Muscle layer of duodenum (tissue), 2 donors: ENCODE measurements around the gene THRB.

Experiments used
- H3K27ac ChIP-seq: one replicate; pipeline ENCODE4 v1.7.0; 2013; ENCODE audit warnings: mild to moderate bottlenecking, low read length
- H3K27me3 ChIP-seq: one replicate; pipeline ENCODE4 v1.7.0; 2013; ENCODE audit warnings: low read depth, mild to moderate bottlenecking, control low read depth, low read length
- H3K36me3 ChIP-seq, 2 donors: one replicate each; pipeline ENCODE4 v1.7.0; 2013; ENCODE audit warnings: low read length in 2 of 2, control low read depth in 1 of 2, mild to moderate bottlenecking in 1 of 2; ENCODE audit not compliant: insufficient read depth in 2 of 2, control insufficient read depth in 1 of 2
- H3K4me1 ChIP-seq, 2 donors: one replicate each; pipeline ENCODE4 v1.7.0; 2013; ENCODE audit warnings: low read length in 2 of 2, mild to moderate bottlenecking in 2 of 2, control low read depth in 1 of 2, moderate library complexity in 1 of 2; ENCODE audit not compliant: insufficient read depth in 2 of 2, control insufficient read depth in 1 of 2
- H3K4me3 ChIP-seq, 2 donors: one replicate each; pipeline ENCODE4 v1.7.0; 2013; ENCODE audit warnings: low read length in 2 of 2, low read depth in 1 of 2, mild to moderate bottlenecking in 1 of 2
- H3K9me3 ChIP-seq, 2 donors: one replicate each; pipeline ENCODE4 v1.7.0; 2013; ENCODE audit warnings: low read length in 2 of 2, control low read depth in 1 of 2, mild to moderate bottlenecking in 1 of 2; ENCODE audit not compliant: control insufficient read depth in 1 of 2
- donor health status: healthy.

THRB gene

GRCh38 chr3:24141548-24141947 lies 353.1 kb downstream of the THRB start:
- H3K4me3 ChIP-seq = no peak overlapping the region
- peaks cover 6 to 26% of the 10 kb centered on the region in 2 donors for H3K4me1 ChIP-seq
- peak overlapping the region; percentile 18 for H3K27ac ChIP-seq
- peaks cover 6 to 8% of the 10 kb centered on the region in 2 donors for H3K36me3 ChIP-seq
- H3K27me3 ChIP-seq = no peaks in the 10 kb centered on the region
- H3K9me3 ChIP-seq = no peaks in the 10 kb centered on the region

- Histone ChIP-seq H3K27ac (no peak overlapping the region), H3K4me1 (peaks cover 0 to 28% of the 10 kb centered on the region in 2 donors), H3K9me3 (no peaks in the 10 kb centered on the region)
Observed at GRCh38 chr3:24139463-24140412, 354.9 kb downstream of the THRB start.

DNA sequence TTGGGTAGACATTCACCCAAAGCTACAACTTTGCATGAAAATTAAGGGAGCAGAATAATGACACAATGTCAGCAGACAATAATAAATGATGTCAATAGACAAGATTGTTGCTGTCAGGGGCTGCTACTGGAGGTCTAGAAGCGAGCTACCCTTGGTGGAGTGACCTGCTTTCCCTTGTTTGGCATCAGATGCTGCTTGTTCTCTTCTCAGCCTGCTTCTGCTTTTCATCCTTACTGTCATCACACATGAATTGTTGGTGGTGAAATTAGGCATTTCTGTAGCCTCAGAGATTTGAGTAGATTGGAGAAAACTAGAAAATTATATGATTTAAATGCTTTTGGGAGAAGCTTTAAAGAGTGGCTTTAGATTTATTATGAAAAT lies 355.8 kb downstream of the THRB start:
- no peak overlapping the region for H3K4me3 ChIP-seq
- peaks cover 0 to 29% of the 10 kb centered on the region in 2 donors for H3K4me1 ChIP-seq
- H3K9me3 ChIP-seq = no peaks in the 10 kb centered on the region
- H3K27me3 ChIP-seq = no peaks in the 10 kb centered on the region
- peak overlapping the region; percentile 50 for H3K27ac ChIP-seq
- H3K36me3 ChIP-seq = peaks cover 6 to 8% of the 10 kb centered on the region in 2 donors

More at GRCh38 chr3:24139463-24140412, 354.9 kb downstream of the THRB start:
- Histone ChIP-seq H3K36me3 (peaks cover 6 to 8% of the 10 kb centered on the region in 2 donors), H3K27me3 (no peaks in the 10 kb centered on the region), H3K4me3 (no peak overlapping the region)

GRCh38 chr3:24137958-24138875 lies 356.4 kb downstream of the THRB start:
- Histone ChIP-seq H3K9me3 (no peaks in the 10 kb centered on the region), H3K27me3 (no peaks in the 10 kb centered on the region), H3K27ac (peak overlapping the region; percentile 50), H3K4me1 (peaks cover 0 to 34% of the 10 kb centered on the region in 2 donors), H3K4me3 (no peak overlapping the region), H3K36me3 (peaks cover 0 to 3% of the 10 kb centered on the region in 2 donors)

DNA sequence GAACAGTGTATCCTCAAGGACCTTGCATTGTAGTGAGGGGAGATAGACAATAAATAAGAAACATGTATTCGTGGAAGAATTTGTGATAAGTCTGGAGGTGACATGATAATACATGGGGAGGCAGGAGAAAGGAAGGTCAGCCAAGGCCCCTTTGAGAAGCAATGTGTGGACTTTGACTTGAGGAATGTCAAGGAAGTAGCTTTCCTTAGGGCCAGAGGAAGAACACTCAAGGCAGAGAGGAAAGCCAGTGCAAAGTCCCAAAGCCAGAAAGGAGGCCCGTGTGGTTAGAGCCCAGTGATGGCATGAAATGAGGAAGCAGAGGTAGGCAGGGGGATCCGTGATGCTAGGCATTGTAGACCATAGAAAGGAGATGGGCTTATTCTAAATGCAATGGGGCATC lies 357.3 kb downstream of the THRB start:
- Histone ChIP-seq H3K27ac (peak overlapping the region; percentile 40), H3K9me3 (no peaks in the 10 kb centered on the region), H3K27me3 (no peaks in the 10 kb centered on the region), H3K36me3 (no peaks in the 10 kb centered on the region), H3K4me1 (peaks cover 0 to 34% of the 10 kb centered on the region in 2 donors), H3K4me3 (no peak overlapping the region)

DNA sequence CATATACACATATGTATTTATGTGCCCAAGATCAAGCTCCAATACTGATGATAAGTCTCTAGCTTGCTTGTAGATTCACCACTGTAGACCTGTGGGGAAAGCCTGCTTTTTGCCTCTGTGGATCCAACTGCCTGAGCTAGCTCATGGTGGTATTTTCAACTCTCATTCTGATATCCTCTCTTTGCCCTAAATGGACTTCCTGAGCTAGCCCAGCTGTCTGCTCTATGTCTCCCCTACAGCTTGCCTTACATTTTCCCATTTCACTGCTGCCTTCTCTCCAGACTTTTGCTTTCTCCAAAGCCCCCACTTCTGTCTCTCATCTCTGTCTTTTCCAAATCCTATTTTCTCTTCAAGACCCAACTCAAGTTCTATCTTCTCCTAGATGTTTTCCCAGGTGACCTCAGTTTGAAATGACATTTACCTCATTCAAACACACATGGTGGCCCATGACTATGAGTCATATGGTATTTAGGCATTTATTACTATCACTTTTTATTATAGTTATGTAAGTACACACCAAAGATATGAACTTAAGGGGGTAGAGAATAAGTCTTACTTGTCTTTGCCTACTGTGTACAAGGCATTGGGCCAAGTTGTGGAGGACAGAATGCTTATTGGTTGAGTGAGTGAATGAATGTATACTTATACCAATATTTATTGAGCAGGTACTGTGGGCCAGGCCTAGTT lies 357.9 kb downstream of the THRB start:
- peaks cover 0 to 2% of the 10 kb centered on the region in 2 donors for H3K36me3 ChIP-seq
- H3K4me3 ChIP-seq = no peak overlapping the region
- no peak overlapping the region for H3K27ac ChIP-seq
- H3K4me1 ChIP-seq = peaks cover 0 to 34% of the 10 kb centered on the region in 2 donors
- no peaks in the 10 kb centered on the region for H3K27me3 ChIP-seq
- no peaks in the 10 kb centered on the region for H3K9me3 ChIP-seq

- Histone ChIP-seq H3K4me3 (no peak overlapping the region), H3K27me3 (no peaks in the 10 kb centered on the region), H3K4me1 (peaks cover 0 to 34% of the 10 kb centered on the region in 2 donors), H3K9me3 (no peaks in the 10 kb centered on the region), H3K36me3 (peaks cover 0 to 4% of the 10 kb centered on the region in 2 donors), H3K27ac (peak overlapping the region; percentile 68)
Observed at GRCh38 chr3:24135280-24135679, 359.4 kb downstream of the THRB start.

DNA sequence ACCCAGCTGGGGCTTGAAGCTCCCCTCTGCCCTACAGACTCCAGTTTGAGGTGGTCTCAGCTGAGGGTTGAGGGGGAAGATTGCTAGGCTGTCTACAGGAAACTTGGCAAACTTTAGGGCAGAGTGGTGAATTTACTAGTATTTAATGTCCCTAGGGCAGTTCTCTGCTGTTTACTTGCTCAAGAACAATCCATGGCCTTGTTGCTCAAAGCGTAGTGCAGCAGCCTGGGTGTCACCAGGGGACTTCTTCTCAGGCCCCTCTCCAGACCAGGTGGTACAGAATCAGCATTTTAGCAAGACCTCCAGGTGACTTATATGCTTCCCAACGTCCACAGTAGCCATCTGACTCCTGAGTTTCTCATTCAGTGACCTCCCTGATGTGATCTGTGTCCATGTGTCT lies 360.7 kb downstream of the THRB start:
- Histone ChIP-seq H3K36me3 (peaks cover 0 to 4% of the 10 kb centered on the region in 2 donors), H3K9me3 (no peaks in the 10 kb centered on the region), H3K4me3 (no peak overlapping the region), H3K27me3 (no peaks in the 10 kb centered on the region), H3K27ac (no peak overlapping the region), H3K4me1 (peaks cover 0 to 26% of the 10 kb centered on the region in 2 donors)

DNA sequence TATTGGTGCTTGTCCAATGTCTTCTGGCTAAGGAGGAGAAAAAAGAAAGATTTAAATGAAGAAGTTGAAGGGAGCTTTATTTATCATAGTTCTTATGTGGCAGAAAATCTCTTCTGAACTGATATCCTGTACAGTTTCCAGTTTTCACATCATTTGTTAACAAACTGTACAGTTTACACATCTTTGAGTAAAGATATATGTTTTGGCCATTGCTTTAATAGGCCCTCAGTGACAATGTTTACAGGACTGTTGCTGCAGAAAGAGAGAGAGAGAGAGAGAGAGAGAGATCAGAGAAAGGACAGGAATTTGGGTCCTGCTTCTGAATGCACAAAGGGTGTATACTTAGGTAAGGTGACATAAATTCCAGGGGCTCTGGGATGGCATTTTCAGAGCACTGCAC lies 361.2 kb downstream of the THRB start:
- H3K9me3 ChIP-seq = no peaks in the 10 kb centered on the region
- no peak overlapping the region for H3K4me3 ChIP-seq
- H3K27me3 ChIP-seq = no peaks in the 10 kb centered on the region
- H3K4me1 ChIP-seq = peaks cover 0 to 24% of the 10 kb centered on the region in 2 donors
- H3K36me3 ChIP-seq = peaks cover 0 to 4% of the 10 kb centered on the region in 2 donors
- H3K27ac ChIP-seq = no peak overlapping the region

DNA sequence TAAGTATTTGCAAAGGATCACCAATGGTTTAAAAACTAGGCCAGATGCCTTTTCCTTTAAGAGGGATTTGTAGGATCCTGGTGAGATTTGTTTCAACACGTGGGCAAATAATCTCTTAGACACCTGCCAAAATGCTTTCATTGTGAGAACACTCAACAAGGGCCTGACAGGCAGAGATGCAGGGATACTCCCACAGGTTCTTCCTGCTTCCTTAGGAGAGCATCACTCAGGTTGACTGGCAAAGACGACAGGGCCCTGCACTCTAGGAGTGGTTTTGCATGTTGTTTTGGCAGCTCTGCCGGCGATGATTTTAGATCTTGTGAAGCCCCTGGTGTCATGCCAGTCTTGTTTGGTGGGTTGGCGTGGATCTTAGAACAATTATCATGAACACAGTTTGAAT lies 365.1 kb downstream of the THRB start:
- H3K4me1 ChIP-seq = peaks cover 0 to 5% of the 10 kb centered on the region in 2 donors
- H3K27ac ChIP-seq = no peak overlapping the region
- no peaks in the 10 kb centered on the region for H3K9me3 ChIP-seq
- no peaks in the 10 kb centered on the region for H3K27me3 ChIP-seq
- peaks cover 0 to 17% of the 10 kb centered on the region in 2 donors for H3K36me3 ChIP-seq
- no peak overlapping the region for H3K4me3 ChIP-seq
